ENCODE measurements around the gene WNT9B.

Gene WNT9B, protein sequence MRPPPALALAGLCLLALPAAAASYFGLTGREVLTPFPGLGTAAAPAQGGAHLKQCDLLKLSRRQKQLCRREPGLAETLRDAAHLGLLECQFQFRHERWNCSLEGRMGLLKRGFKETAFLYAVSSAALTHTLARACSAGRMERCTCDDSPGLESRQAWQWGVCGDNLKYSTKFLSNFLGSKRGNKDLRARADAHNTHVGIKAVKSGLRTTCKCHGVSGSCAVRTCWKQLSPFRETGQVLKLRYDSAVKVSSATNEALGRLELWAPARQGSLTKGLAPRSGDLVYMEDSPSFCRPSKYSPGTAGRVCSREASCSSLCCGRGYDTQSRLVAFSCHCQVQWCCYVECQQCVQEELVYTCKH

GRCh38 chr17:46851029-46851741 is at the start of gene WNT9B:
Gene WNT9B, plus strand, starts transcription at chr17:46851583. Its CDS starts 56 bp downstream, at chr17:46851639.
- Histone ChIP-seq H3K4me1 (ENCODE audit: control insufficient read depth in 1 of 2, insufficient read depth in 1 of 2, low read depth in 1 of 2, low read length in 1 of 2) (no peaks in the 10 kb centered on the region), H3K9me3 (no peaks in the 10 kb centered on the region), H3K27me3 (peaks cover 100% of the 10 kb centered on the region), H3K27ac (no peak within 1 kb of the TSS), H3K36me3 (no peaks in the 10 kb centered on the region), H3K4me3 (ENCODE audit: low read depth in 1 of 2, low read length in 1 of 2) (no peak within 1 kb of the TSS)
- TF ChIP-seq, protein P1, sequence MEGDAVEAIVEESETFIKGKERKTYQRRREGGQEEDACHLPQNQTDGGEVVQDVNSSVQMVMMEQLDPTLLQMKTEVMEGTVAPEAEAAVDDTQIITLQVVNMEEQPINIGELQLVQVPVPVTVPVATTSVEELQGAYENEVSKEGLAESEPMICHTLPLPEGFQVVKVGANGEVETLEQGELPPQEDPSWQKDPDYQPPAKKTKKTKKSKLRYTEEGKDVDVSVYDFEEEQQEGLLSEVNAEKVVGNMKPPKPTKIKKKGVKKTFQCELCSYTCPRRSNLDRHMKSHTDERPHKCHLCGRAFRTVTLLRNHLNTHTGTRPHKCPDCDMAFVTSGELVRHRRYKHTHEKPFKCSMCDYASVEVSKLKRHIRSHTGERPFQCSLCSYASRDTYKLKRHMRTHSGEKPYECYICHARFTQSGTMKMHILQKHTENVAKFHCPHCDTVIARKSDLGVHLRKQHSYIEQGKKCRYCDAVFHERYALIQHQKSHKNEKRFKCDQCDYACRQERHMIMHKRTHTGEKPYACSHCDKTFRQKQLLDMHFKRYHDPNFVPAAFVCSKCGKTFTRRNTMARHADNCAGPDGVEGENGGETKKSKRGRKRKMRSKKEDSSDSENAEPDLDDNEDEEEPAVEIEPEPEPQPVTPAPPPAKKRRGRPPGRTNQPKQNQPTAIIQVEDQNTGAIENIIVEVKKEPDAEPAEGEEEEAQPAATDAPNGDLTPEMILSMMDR (IDR thresholded peaks at IDR 0.05), result no peak

DNA sequence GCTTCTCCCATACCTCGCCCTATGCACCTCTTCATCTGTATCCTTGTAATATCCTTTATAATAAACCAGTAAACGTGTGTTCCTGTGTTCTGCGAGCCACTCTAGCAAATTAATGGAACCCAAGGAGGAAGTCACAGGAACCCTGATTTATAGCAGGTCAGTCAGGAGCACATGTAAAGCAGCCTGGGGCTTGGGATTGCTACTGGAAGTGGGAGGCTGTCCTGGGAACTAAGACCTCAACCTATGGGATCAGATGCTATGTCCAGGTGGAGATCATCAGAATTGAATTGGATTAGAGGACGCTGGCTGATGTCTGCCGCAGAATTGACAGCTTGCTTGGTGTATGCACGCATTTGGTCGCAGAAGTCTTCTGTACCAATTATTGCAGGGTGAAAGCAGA is 48.6 kb upstream of the WNT9B start:
- Histone ChIP-seq H3K4me1 (ENCODE audit: control insufficient read depth in 1 of 2, insufficient read depth in 1 of 2, low read depth in 1 of 2, low read length in 1 of 2) (no peaks in the 10 kb centered on the region), H3K27me3 (peaks cover 12% of the 10 kb centered on the region), H3K27ac (no peak overlapping the region), H3K9me3 (no peaks in the 10 kb centered on the region), H3K36me3 (no peaks in the 10 kb centered on the region), H3K4me3 (ENCODE audit: low read depth in 1 of 2, low read length in 1 of 2) (no peak overlapping the region)
- TF ChIP-seq, protein P1 (IDR thresholded peaks at IDR 0.05), result no peak

- no peaks in the 10 kb centered on the region for H3K4me1 ChIP-seq (ENCODE audit: control insufficient read depth in 1 of 2, insufficient read depth in 1 of 2, low read depth in 1 of 2, low read length in 1 of 2)
- H3K27me3 ChIP-seq, result peaks cover 16% of the 10 kb centered on the region
- no peaks in the 10 kb centered on the region for H3K9me3 ChIP-seq
- TF ChIP-seq, protein P1 (IDR thresholded peaks at IDR 0.05), result no peak
- no peaks in the 10 kb centered on the region for H3K36me3 ChIP-seq
- no peak overlapping the region for H3K27ac ChIP-seq
- no peak overlapping the region for H3K4me3 ChIP-seq (ENCODE audit: low read depth in 1 of 2, low read length in 1 of 2)
Measured at GRCh38 chr17:46803544-46803943, 47.8 kb upstream of the WNT9B start.

DNA sequence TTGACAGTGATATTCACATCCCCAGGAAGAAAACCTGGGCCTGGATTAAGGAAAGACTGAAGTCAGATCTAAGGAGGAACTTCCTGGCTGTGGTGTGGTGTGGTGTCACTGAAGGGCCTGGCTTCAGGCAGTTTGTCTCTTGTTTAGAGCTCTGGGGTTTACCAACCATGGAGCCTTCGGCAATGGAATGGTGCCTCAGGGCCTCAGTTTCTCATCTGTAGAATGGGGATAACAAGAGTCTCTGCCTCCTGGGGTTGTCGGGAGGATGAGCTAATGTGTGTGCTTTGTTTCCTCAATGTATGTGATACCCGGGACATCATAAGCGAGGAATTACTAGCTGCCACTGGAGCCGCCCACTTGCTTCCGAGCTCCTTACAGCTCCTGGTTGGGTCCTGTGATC is 45.6 kb upstream of the WNT9B start:
- Histone ChIP-seq H3K4me1 (ENCODE audit: control insufficient read depth in 1 of 2, insufficient read depth in 1 of 2, low read depth in 1 of 2, low read length in 1 of 2) (no peaks in the 10 kb centered on the region), H3K36me3 (no peaks in the 10 kb centered on the region), H3K27ac (no peak overlapping the region), H3K4me3 (ENCODE audit: low read depth in 1 of 2, low read length in 1 of 2) (no peak overlapping the region), H3K27me3 (peaks cover 16% of the 10 kb centered on the region), H3K9me3 (no peaks in the 10 kb centered on the region)
- TF ChIP-seq, protein P1 (IDR thresholded peaks at IDR 0.05), result no peak

- Histone ChIP-seq H3K4me3 (ENCODE audit: low read depth in 1 of 2, low read length in 1 of 2) (no peak overlapping the region), H3K4me1 (ENCODE audit: control insufficient read depth in 1 of 2, insufficient read depth in 1 of 2, low read depth in 1 of 2, low read length in 1 of 2) (no peaks in the 10 kb centered on the region), H3K27me3 (peaks cover 40% of the 10 kb centered on the region), H3K36me3 (no peaks in the 10 kb centered on the region), H3K27ac (no peak overlapping the region), H3K9me3 (no peaks in the 10 kb centered on the region)
- TF ChIP-seq, protein P1 (IDR thresholded peaks at IDR 0.05), result no peak
Measured at GRCh38 chr17:46809110-46809571, 42.2 kb upstream of the WNT9B start.

All from neutrophil (primary cell).